ENCODE measurements around the gene ACTL7B. TPM values are rescaled to one million over a fixed set of nuclear protein-coding genes. Genes with fewer than 3 reads are reported as not detected.
"Not testable (repeated sequence)": the region's sequence is repeated elsewhere in the genome, so short reads cannot be mapped to it uniquely, and the experiment has no call there.

Gene ACTL7B
- total and polyA plus RNA-seq, 2 donors (not counting 1 experiment from before 2014, with no cell fraction given) = not detected

DNA sequence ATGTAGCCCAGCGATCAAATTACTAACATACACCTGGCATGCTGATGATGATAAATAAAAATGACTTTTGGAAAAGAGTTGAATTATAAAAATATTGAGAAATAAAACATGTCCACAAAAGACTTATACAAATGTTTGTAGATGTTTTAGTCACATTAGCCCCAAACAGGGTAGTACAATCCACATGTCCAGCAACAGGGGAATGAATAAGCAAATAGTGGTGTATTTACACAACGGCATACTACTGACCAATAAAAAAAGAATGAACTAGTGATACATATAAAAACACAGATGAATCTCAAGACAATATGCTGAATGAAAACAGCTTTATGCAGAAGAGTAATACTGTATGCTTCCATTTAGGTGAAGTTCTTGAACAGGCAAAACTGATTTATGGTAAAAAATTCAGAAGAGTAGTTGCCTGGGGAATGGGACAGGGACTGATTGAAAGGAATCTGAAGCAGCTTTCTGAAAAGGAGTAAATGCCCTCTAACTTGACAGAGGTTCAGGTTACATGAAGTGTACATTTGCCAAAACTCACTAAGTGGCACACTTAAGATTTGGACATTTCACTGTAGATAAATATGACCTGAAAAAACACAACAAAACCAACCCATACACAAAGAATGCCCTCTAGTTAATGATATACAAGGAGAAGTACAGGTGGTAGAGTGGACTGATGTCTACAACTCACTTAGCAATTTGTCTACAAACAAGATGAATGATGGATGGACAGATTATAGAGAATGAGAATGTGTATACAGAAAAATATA, 41.7 kb upstream of the ACTL7B start:
- no peaks in the 10 kb centered on the region for H3K4me1 ChIP-seq (ENCODE audit: control insufficient read depth, extremely low read depth, insufficient read depth, low read length)
- no peaks in the 10 kb centered on the region for H4K20me1 ChIP-seq (ENCODE audit: control insufficient read depth, extremely low read depth, insufficient read depth, low read length)
- no peak for DNase-seq (ENCODE audit: low read depth in 2 of 2)
- no peaks in the 10 kb centered on the region for H3K79me2 ChIP-seq (ENCODE audit: control insufficient read depth, insufficient read depth, low read length)
- no peaks in the 10 kb centered on the region for H3K9me3 ChIP-seq (ENCODE audit: control insufficient read depth, insufficient read depth, low read depth, low read length)
- H3K36me3 ChIP-seq (ENCODE audit: control insufficient read depth, insufficient read depth, low read length) = peaks cover 11% of the 10 kb centered on the region
- no peaks in the 10 kb centered on the region for H3K27me3 ChIP-seq (ENCODE audit: control insufficient read depth, insufficient read depth, low read length)
- H3K27ac ChIP-seq (ENCODE audit: insufficient read depth, low read length) = no peak overlapping the region
- no peak overlapping the region for H2AFZ ChIP-seq (ENCODE audit: low read length)
- H3K9ac ChIP-seq (ENCODE audit: insufficient read depth, low read length) = no peak overlapping the region
- no peak overlapping the region for H3K4me3 ChIP-seq (replicated peaks in 1 of 4; ENCODE audit: control extremely low read depth in 1 of 4, insufficient read depth in 1 of 4, low read depth in 3 of 4, low read length in 4 of 4)
- H3K4me2 ChIP-seq (ENCODE audit: extremely low read depth, insufficient read depth, low read length) = no peak overlapping the region
- TF ChIP-seq EZH2 (IDR thresholded peaks at IDR 0.05; ENCODE audit: low read length, missing control alignments) = no peak
- TF ChIP-seq, protein P1, sequence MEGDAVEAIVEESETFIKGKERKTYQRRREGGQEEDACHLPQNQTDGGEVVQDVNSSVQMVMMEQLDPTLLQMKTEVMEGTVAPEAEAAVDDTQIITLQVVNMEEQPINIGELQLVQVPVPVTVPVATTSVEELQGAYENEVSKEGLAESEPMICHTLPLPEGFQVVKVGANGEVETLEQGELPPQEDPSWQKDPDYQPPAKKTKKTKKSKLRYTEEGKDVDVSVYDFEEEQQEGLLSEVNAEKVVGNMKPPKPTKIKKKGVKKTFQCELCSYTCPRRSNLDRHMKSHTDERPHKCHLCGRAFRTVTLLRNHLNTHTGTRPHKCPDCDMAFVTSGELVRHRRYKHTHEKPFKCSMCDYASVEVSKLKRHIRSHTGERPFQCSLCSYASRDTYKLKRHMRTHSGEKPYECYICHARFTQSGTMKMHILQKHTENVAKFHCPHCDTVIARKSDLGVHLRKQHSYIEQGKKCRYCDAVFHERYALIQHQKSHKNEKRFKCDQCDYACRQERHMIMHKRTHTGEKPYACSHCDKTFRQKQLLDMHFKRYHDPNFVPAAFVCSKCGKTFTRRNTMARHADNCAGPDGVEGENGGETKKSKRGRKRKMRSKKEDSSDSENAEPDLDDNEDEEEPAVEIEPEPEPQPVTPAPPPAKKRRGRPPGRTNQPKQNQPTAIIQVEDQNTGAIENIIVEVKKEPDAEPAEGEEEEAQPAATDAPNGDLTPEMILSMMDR (conservative IDR thresholded peaks at IDR 0.05 in 1 of 2, IDR thresholded peaks at IDR 0.05 in 1 of 2; ENCODE audit: low read depth in 1 of 2, low read length in 2 of 2) = no peak

DNA sequence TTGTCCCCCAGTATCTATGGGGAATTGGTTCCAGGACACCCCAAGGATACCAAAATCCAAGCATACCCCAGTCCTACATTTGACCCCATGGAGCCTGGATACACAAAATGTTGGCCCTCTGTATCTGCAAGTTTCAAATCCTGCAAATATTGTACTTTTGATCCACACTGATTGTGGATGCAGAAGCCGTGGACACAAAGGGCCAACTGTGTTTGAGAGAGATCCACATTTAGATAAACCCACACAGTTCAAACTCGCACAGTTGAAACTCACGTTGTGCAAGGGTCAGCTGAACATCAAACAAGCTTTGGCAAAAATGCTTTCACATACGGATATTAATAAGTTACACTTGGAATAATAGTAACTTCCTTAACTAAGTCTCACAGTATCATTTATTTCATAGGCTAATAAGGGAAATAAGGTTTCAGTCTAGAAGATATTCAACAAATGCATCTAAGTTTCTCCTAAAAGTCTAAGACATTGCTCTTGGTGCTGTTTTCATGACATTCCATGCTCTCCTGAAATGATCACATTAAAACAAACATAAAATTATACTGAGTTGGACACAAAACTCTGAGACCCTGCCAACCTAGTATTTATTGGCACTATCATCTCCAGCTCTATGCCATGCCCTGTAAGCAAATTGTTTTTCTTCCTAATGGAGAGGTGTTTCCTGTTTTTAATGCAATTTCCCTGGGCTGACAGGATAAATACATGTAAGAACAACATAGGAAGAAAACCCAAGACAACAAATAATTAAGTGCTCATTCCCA, 38.6 kb upstream of the ACTL7B start:
- H3K9me3 ChIP-seq (ENCODE audit: control insufficient read depth, insufficient read depth, low read depth, low read length) = no peaks in the 10 kb centered on the region
- H3K79me2 ChIP-seq (ENCODE audit: control insufficient read depth, insufficient read depth, low read length) = no peaks in the 10 kb centered on the region
- H4K20me1 ChIP-seq (ENCODE audit: control insufficient read depth, extremely low read depth, insufficient read depth, low read length) = no peaks in the 10 kb centered on the region
- peaks cover 6% of the 10 kb centered on the region for H3K36me3 ChIP-seq (ENCODE audit: control insufficient read depth, insufficient read depth, low read length)
- no peak overlapping the region for H3K9ac ChIP-seq (ENCODE audit: insufficient read depth, low read length)
- DNase-seq (ENCODE audit: low read depth in 2 of 2) = no peak
- H3K27ac ChIP-seq (ENCODE audit: insufficient read depth, low read length) = no peak overlapping the region
- H3K27me3 ChIP-seq (ENCODE audit: control insufficient read depth, insufficient read depth, low read length) = no peaks in the 10 kb centered on the region
- no peak overlapping the region for H3K4me2 ChIP-seq (ENCODE audit: extremely low read depth, insufficient read depth, low read length)
- no peaks in the 10 kb centered on the region for H3K4me1 ChIP-seq (ENCODE audit: control insufficient read depth, extremely low read depth, insufficient read depth, low read length)
- H3K4me3 ChIP-seq (replicated peaks in 1 of 4; ENCODE audit: control extremely low read depth in 1 of 4, insufficient read depth in 1 of 4, low read depth in 3 of 4, low read length in 4 of 4) = no peak overlapping the region
- H2AFZ ChIP-seq (ENCODE audit: low read length) = no peak overlapping the region
- no peak for TF ChIP-seq EZH2 (IDR thresholded peaks at IDR 0.05; ENCODE audit: low read length, missing control alignments)
- TF ChIP-seq, protein P1 (conservative IDR thresholded peaks at IDR 0.05 in 1 of 2, IDR thresholded peaks at IDR 0.05 in 1 of 2; ENCODE audit: low read depth in 1 of 2, low read length in 2 of 2) = no peak

DNA sequence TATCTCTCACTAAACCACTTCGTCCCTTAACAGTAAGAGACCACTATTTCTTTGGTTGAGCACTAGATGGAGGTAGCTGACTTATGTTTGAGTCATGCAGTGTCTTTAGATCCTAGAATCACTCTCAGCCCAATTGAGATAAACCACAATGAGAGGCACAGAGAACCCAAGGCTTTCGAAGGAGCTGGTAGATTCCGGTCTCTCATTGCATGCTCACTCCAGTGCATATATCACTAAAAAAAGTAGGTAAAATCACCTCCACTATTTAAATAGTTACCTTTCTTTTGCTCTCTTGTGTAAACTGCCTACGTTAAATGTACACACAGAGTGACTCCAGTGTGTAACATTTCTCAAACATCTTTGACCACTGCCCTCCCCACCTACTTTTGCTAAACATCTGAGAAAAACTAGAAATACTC, 33.9 kb upstream of the ACTL7B start:
- Histone ChIP-seq H3K4me2 (ENCODE audit: extremely low read depth, insufficient read depth, low read length) (no peak overlapping the region), H3K4me3 (replicated peaks in 1 of 4; ENCODE audit: control extremely low read depth in 1 of 4, insufficient read depth in 1 of 4, low read depth in 3 of 4, low read length in 4 of 4) (no peak overlapping the region), H3K4me1 (ENCODE audit: control insufficient read depth, extremely low read depth, insufficient read depth, low read length) (peaks cover 3% of the 10 kb centered on the region), H3K79me2 (ENCODE audit: control insufficient read depth, insufficient read depth, low read length) (no peaks in the 10 kb centered on the region), H3K36me3 (ENCODE audit: control insufficient read depth, insufficient read depth, low read length) (peaks cover 2% of the 10 kb centered on the region), H4K20me1 (ENCODE audit: control insufficient read depth, extremely low read depth, insufficient read depth, low read length) (no peaks in the 10 kb centered on the region), H3K27me3 (ENCODE audit: control insufficient read depth, insufficient read depth, low read length) (no peaks in the 10 kb centered on the region), H3K27ac (ENCODE audit: insufficient read depth, low read length) (no peak overlapping the region), H2AFZ (ENCODE audit: low read length) (no peak overlapping the region), H3K9me3 (ENCODE audit: control insufficient read depth, insufficient read depth, low read depth, low read length) (no peaks in the 10 kb centered on the region), H3K9ac (ENCODE audit: insufficient read depth, low read length) (no peak overlapping the region)
- DNase-seq (ENCODE audit: low read depth in 2 of 2) = peak; percentile 38 to 58
- TF ChIP-seq, protein P1 (conservative IDR thresholded peaks at IDR 0.05 in 1 of 2, IDR thresholded peaks at IDR 0.05 in 1 of 2; ENCODE audit: low read depth in 1 of 2, low read length in 2 of 2) = peak in 1 of 2 donors; percentile 17
- no peak for TF ChIP-seq EZH2 (IDR thresholded peaks at IDR 0.05; ENCODE audit: low read length, missing control alignments)

DNA sequence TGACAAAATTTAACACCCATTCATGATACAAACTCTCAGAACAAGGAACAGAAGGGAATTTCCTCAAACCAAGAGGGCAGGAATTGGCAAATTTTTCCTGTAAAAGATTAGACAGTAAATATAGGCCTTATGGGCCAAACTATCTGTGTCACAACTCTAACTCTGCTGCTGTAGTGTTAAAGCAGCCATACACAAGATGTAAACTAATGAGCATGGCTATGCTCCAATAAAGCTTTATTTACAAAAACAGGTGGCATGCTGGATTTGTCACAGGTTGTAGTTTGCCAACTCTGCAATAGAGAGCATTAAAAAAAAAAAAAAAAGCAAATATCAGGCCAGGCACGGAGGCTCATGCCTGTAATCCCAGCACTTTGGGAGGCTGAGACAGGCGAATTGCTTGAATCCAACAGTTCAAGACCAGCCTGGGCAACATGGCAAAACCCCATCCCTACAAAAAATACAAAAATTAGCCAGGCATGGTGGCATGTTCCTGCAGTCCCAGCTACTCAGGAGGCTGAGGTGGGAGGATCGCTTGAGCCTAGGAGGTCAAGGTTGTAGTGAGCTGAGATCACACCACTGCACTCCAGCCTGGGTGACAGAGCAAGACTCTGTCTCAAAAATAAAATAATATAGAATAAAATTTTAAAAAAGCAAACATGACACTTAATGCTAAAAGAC, 30.9 kb upstream of the ACTL7B start:
- DNase-seq (ENCODE audit: low read depth in 2 of 2) = peak in 1 of 2 donors; percentile 20
- not testable (repeated sequence) for H3K9ac ChIP-seq (ENCODE audit: insufficient read depth, low read length); H3K79me2 ChIP-seq (ENCODE audit: control insufficient read depth, insufficient read depth, low read length); H3K4me2 ChIP-seq (ENCODE audit: extremely low read depth, insufficient read depth, low read length); H3K27me3 ChIP-seq (ENCODE audit: control insufficient read depth, insufficient read depth, low read length); H3K4me1 ChIP-seq (ENCODE audit: control insufficient read depth, extremely low read depth, insufficient read depth, low read length); H4K20me1 ChIP-seq (ENCODE audit: control insufficient read depth, extremely low read depth, insufficient read depth, low read length); H3K4me3 ChIP-seq (replicated peaks in 1 of 4; ENCODE audit: control extremely low read depth in 1 of 4, insufficient read depth in 1 of 4, low read depth in 3 of 4, low read length in 4 of 4); H3K36me3 ChIP-seq (ENCODE audit: control insufficient read depth, insufficient read depth, low read length); H2AFZ ChIP-seq (ENCODE audit: low read length); H3K27ac ChIP-seq (ENCODE audit: insufficient read depth, low read length); H3K9me3 ChIP-seq (ENCODE audit: control insufficient read depth, insufficient read depth, low read depth, low read length)
